ENCODE data around the gene ADAM23.

GRCh38 chr2:206432193-206433082, 10.9 kb upstream of the ADAM23 start:
- TF ChIP-seq CTCF (conservative IDR thresholded peaks at IDR 0.05; ENCODE audit: low read depth in 2 of 2) (no peak), EZH2 (IDR thresholded peaks at IDR 0.05; ENCODE audit: low read depth, unreplicated experiment) (no peak), ZNF462 (CRISPR knock-in tag; IDR thresholded peaks at IDR 0.05) (no peak)

Data from GM23338 (cell line).